C4-2B (cell line): ENCODE measurements around the gene PRPSAP1.
A peak's percentile ranks its signal among the peaks of the same experiment; 100 is the strongest.

Source experiments
- H3K27ac ChIP-seq: fragments of 450-650 bp; 2 replicates; pipeline ENCODE4 v1.5.1; 2017
- CTCF ChIP-seq: fragments of 450-650 bp; conservative IDR thresholded peaks from 2 replicates; pipeline ENCODE4 v1.5.1; 2017; ENCODE audit warnings: mild to moderate bottlenecking
- ZFX ChIP-seq: fragments of 450-650 bp; IDR thresholded peaks from 2 replicates; pipeline ENCODE4 v1.6.1; 2017

PRPSAP1 gene

DNA sequence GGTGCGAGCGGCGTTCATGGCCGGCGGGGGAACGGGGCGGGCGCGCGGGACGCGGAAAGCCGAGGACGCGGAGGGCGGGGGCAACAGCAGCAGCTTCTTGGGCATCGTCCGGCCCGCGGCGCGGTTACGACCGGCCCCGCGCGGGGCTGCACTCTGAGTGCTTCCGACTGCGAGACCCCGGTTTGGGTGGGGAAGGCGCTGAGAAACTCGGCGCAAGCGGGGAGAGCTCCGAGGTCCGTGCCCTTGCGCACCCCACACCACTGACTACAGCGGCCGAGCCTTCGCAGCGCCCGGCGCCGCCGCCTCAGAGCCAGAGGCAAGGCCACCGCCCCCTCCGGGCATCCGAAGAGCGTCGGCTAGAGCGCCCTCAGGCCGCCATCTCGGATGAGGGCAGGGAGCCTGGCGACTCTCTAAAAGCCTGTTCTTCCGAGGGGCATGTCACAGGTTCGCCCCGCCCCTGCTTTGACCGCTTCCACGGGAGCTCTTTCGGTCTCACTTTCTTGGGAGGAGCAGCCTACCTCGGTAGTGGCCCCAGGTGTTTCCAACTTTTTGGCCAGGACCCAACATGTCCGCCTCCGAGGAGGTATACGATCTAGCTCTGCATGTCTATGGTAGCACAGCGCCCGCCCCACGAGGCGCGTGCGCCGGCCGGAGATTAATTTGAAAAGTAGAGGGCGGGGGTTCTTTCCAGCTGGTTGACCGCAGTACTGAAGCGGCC is at the start of gene PRPSAP1:
Gene PRPSAP1, minus strand, starts transcription at position 318 of the 718 bp plus-strand sequence. Its CDS starts 213 bp downstream, at position 105.
- H3K27ac ChIP-seq, result peak within 1 kb of the TSS; percentile 85
- peak; percentile 74 for TF ChIP-seq ZFX
- TF ChIP-seq CTCF, result no peak

DNA sequence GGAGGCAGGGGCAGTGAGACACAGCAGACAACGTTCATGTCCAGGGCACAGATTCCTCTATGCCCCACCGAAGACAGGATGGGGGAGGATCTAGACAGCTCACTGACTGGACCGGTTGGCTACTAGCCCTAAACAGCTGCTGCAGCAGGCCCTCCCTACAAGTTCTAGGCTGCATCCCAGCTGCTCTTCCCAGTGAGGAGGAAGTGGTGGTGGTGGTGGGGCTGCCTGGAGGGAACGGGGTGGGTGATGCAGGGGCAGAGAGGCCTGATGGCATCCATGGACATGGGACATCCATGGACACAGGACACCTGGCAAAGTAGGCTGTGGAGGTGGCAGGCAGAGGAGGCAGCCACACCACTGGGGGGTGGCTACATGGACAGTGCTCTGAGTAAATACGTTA is 49.0 kb upstream of the PRPSAP1 start:
- TF ChIP-seq CTCF (no peak), ZFX (no peak)
- H3K27ac ChIP-seq, result no peak overlapping the region

DNA sequence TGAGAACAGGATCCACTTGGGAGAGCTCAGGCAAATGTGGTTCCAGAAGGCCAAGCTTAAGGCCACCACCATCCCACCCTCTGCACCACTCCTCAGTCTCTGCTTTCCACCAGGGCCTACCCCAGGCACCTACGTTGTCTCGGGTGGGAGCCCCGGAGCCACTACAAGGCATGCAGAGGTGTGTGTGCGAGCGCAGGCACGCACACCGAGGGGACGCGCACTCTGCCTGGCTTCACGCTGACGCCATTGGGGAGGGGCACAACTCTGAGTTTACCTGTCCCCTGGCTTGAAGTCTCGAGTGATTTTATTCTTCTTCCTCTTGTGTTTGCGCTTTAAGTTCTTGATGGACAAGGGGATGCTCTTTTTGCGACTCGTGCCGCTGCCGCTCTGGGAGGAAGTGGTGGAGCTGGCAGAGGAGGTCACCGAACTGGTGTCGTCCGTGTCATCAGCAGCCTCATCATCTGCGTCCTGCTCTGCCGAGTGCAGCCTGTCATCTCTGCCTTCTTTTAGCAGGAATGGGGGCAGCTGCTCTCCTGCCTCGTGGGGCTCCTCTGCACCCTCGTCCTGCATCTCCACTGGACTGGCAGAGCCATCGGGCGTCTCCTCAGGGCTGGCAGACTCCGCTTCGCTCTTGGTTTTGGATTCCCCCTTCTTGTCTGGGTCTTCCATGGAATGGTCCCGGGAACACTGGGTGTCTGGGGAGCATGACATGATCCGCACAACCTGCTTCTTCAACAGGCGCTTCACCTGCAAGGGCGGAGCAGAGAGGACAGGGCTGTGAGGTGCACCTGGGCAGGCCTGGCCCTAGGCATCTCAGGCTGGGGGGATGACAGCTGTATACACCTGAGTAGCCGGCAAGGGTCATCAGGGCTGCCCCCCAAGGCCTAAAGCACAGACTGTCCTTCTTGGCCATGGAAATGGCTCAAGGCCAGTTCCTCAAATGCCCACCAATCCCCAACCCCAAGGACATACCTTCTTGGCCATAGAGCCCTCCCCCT is 45.8 kb upstream of the PRPSAP1 start:
- TF ChIP-seq CTCF (no peak), ZFX (no peak)
- no peak overlapping the region for H3K27ac ChIP-seq

DNA sequence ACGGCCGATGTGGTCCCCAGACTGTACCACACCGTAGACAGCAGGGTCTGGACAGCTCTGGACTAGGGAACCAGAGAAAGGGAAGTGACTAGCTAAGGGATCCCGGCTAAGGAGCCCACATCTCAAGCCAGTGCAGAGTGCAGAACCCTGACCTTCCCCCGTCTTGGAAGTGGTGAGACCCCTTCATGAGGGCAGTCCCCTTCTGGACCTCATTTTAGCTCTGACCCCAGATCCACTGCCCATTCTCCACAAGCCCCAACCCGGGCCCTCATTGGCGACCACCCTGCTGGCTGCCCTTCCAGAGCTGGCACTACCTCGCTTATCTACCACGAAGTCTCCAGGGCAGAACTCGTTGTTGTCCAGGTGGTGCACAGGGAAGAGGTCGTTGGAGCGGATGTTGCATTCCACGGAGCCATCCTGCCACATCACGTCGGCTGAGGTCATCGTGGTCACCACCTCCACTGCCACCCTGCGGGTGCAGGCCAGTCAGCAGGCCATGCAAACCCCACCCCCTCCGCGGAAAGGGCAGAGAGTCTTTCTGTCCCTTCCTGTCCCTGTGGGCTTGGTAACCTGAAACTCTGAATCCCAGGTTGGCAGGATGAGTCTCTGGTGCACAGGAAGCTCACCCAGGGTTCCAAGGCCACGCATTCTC is 44.9 kb upstream of the PRPSAP1 start:
- H3K27ac ChIP-seq, result no peak overlapping the region
- TF ChIP-seq ZFX (no peak), CTCF (no peak)

DNA sequence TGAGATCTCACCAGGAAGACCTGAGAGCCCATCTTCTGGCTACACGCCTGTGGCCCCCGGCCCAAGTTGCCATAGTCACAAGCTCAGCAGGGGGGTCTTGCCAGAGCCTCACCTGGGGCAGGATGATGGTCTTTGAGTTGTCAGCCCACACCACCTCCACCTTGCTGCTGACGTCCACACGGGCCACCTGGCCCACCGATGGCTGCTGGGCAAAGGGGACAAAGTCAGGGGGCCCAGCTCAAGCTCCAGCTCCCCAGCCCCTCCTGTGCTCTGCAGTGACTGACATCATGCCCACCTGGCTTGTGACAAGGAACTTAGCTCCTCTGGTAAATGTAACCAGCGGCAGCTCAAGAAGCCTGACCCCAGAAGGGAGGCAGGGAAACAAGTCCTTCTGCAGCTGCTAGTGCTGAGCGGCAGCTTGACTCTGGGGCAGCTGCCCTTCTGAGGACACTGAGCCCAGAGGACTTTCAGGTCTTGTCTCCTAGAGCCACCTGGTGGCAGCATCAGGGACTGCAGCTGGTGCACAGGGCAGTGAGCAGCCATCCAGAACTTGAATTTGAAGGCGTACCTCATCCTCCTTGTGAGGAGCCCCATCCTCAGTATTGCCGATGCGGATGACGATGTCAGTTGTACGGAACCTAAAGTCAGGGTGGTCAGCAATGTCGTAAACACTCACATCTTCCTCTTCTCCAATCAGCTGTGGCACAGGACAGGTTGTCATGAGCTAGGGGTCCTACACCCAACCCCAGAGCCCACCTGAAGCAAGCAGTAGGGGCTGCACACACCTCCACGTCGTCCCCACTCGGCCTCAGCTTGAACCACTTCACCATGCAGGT is 44.2 kb upstream of the PRPSAP1 start:
- no peak overlapping the region for H3K27ac ChIP-seq

GRCh38 chr17:76397184-76397583 is 43.5 kb upstream of the PRPSAP1 start:
- H3K27ac ChIP-seq, result no peak overlapping the region
- TF ChIP-seq CTCF (no peak), ZFX (no peak)

More for the DNA sequence above, 44.2 kb upstream of the PRPSAP1 start:
- peak; percentile 95 for TF ChIP-seq CTCF
- no peak for TF ChIP-seq ZFX
